ENCODE measurements around the gene LGR4. TPM values are rescaled to one million over a fixed set of nuclear protein-coding genes. Genes with fewer than 3 reads are reported as not detected.

The LGR4 gene
- total and polyA plus RNA-seq, 2 experiments from 2014 or later = 22.6 to 99.6 TPM

- Histone ChIP-seq H3K36me3 (ENCODE audit: insufficient read depth) (no peaks in the 10 kb centered on the region), H3K4me3 (no peak overlapping the region), H3K4me1 (ENCODE audit: insufficient read depth) (peaks cover 24% of the 10 kb centered on the region), H3K27ac (ENCODE audit: low read depth) (no peak overlapping the region), H3K9me2 (ENCODE audit: insufficient read depth) (no peaks in the 10 kb centered on the region), H3K27me3 (ENCODE audit: insufficient read depth) (no peaks in the 10 kb centered on the region), H3K4me2 (no peak overlapping the region), H4K20me1 (replicated peaks; ENCODE audit: insufficient read depth) (no peaks in the 10 kb centered on the region), H3F3A (replicated peaks; ENCODE audit: low read depth) (no peaks in the 10 kb centered on the region), H3K79me2 (replicated peaks; ENCODE audit: insufficient read depth) (no peaks in the 10 kb centered on the region), H2AFZ (no peak overlapping the region)
- H3K36me3 Mint-ChIP-seq (ENCODE audit: low read depth) = peaks cover 6% of the 10 kb centered on the region
- DNase-seq (ENCODE audit: low spot score) (no peak), ATAC-seq (no peak)
- no peak overlapping the region for H3K4me3 Mint-ChIP-seq
- no peaks in the 10 kb centered on the region; the same call in 2 of the 3 replicates for H3K9me3 Mint-ChIP-seq
- no peak for TF ChIP-seq STAT1 (IDR thresholded peaks at IDR 0.05; ENCODE audit: unreplicated experiment)
- peaks cover 22% of the 10 kb centered on the region for H3K4me1 Mint-ChIP-seq
- no peak overlapping the region; the same call in 1 of the 2 replicates for H3K27ac Mint-ChIP-seq
- H3K27me3 Mint-ChIP-seq (ENCODE audit: insufficient read depth, low read depth, poor library complexity) = no peaks in the 10 kb centered on the region
Observed at GRCh38 chr11:27331981-27332380, 140.6 kb downstream of the LGR4 start.

- H3K27ac Mint-ChIP-seq = peak overlapping the region; percentile 65
- H3K27me3 Mint-ChIP-seq (ENCODE audit: insufficient read depth, low read depth, poor library complexity) = peaks cover 2% of the 10 kb centered on the region
- Histone ChIP-seq H4K20me1 (replicated peaks; ENCODE audit: insufficient read depth) (no peaks in the 10 kb centered on the region), H2AFZ (no peak overlapping the region), H3K4me1 (ENCODE audit: insufficient read depth) (peaks cover 24% of the 10 kb centered on the region), H3F3A (replicated peaks; ENCODE audit: low read depth) (no peaks in the 10 kb centered on the region), H3K4me3 (no peak overlapping the region), H3K9me2 (ENCODE audit: insufficient read depth) (no peaks in the 10 kb centered on the region), H3K79me2 (replicated peaks; ENCODE audit: insufficient read depth) (no peaks in the 10 kb centered on the region), H3K27me3 (ENCODE audit: insufficient read depth) (no peaks in the 10 kb centered on the region), H3K4me2 (no peak overlapping the region), H3K27ac (ENCODE audit: low read depth) (no peak overlapping the region), H3K36me3 (ENCODE audit: insufficient read depth) (no peaks in the 10 kb centered on the region)
- DNase-seq (ENCODE audit: low spot score) = no peak
- peaks cover 22% of the 10 kb centered on the region for H3K4me1 Mint-ChIP-seq
- H3K4me3 Mint-ChIP-seq = no peak overlapping the region
- H3K9me3 Mint-ChIP-seq = peaks cover 11% of the 10 kb centered on the region
- no peak for ATAC-seq
- peaks cover 15% of the 10 kb centered on the region for H3K36me3 Mint-ChIP-seq (ENCODE audit: low read depth)
- TF ChIP-seq POLR2AphosphoS5 (IDR thresholded peaks at IDR 0.05; ENCODE audit: low read depth) (no peak), ZNF331 (CRISPR knock-in tag; IDR thresholded peaks at IDR 0.05; ENCODE audit: low read depth) (no peak), EZH2phosphoT487 (IDR thresholded peaks at IDR 0.05; ENCODE audit: unreplicated experiment) (no peak), NANOG (IDR thresholded peaks at IDR 0.05; ENCODE audit: borderline replicate concordance) (no peak), CREB1 (CRISPR knock-in tag; IDR thresholded peaks at IDR 0.05; ENCODE audit: low read depth) (no peak), ZNF462 (CRISPR knock-in tag; IDR thresholded peaks at IDR 0.05) (no peak), ETS1 (IDR thresholded peaks at IDR 0.05) (no peak), REST (IDR thresholded peaks at IDR 0.05; ENCODE audit: unreplicated experiment) (no peak), ZNF114 (CRISPR knock-in tag; IDR thresholded peaks at IDR 0.05) (no peak), EZH2 (IDR thresholded peaks at IDR 0.05; ENCODE audit: low read depth, unreplicated experiment) (no peak), STAT1 (IDR thresholded peaks at IDR 0.05; ENCODE audit: unreplicated experiment) (no peak), JUNB (IDR thresholded peaks at IDR 0.05; ENCODE audit: unreplicated experiment) (no peak)
Observed at GRCh38 chr11:27330633-27331270, 141.8 kb downstream of the LGR4 start.

Measured in GM23338 (cell line).